Measurements from ENCODE around the gene GGA1.

- TF ChIP-seq POLR2AphosphoS5 (IDR thresholded peaks at IDR 0.05; ENCODE audit: low read depth, low read length), result no peak
- TF ChIP-seq POLR2A (IDR thresholded peaks at IDR 0.05; ENCODE audit: low read depth, low read length), result no peak
Observed at GRCh38 chr22:37629928-37630327, 21.3 kb downstream of the GGA1 start.
